WI38 (cell line): ENCODE measurements around the gene PEX26.
"Not testable (repeated sequence)": the region's sequence is repeated elsewhere in the genome, so short reads cannot be mapped to it uniquely, and the experiment has no call there.

ENCODE experiments used
- H3K4me3 ChIP-seq: 2 replicates; pipeline ENCODE4 v1.5.1; 2011; ENCODE audit warnings: low read depth, mild to moderate bottlenecking, control low read depth, low read length
- CTCF ChIP-seq: IDR thresholded peaks from 2 replicates; pipeline ENCODE4 v1.5.1; 2012; ENCODE audit warnings: low read depth, mild to moderate bottlenecking, control low read depth, low read length

Gene PEX26

GRCh38 chr22:18058371-18059093, 19.3 kb upstream of the PEX26 start:
- no peak for TF ChIP-seq CTCF
- H3K4me3 ChIP-seq: no peak overlapping the region

- H3K4me3 ChIP-seq: no peak overlapping the region
- TF ChIP-seq CTCF: no peak
Measured at GRCh38 chr22:18059094-18059417, 18.7 kb upstream of the PEX26 start.

- no peak for TF ChIP-seq CTCF
Measured at GRCh38 chr22:18059473-18059872, 18.3 kb upstream of the PEX26 start.

GRCh38 chr22:18059991-18060390, 17.8 kb upstream of the PEX26 start:
- no peak overlapping the region for H3K4me3 ChIP-seq
- TF ChIP-seq CTCF: no peak

More at GRCh38 chr22:18059473-18059872, 18.3 kb upstream of the PEX26 start:
- H3K4me3 ChIP-seq: no peak overlapping the region

GRCh38 chr22:18060646-18061620, 16.9 kb upstream of the PEX26 start:
- no peak overlapping the region for H3K4me3 ChIP-seq
- no peak for TF ChIP-seq CTCF

GRCh38 chr22:18062421-18062820, 15.4 kb upstream of the PEX26 start:
- no peak overlapping the region for H3K4me3 ChIP-seq
- TF ChIP-seq CTCF: no peak

- no peak for TF ChIP-seq CTCF
- H3K4me3 ChIP-seq: no peak overlapping the region
Measured at GRCh38 chr22:18063306-18063705, 14.5 kb upstream of the PEX26 start.

- H3K4me3 ChIP-seq: not testable (repeated sequence)
Measured at GRCh38 chr22:18063715-18064114, 14.1 kb upstream of the PEX26 start.
